GM21786 (cell line): ENCODE measurements around the gene BOD1L1.

Source experiments
- ATAC-seq: cut with Tn5 transposase; IDR thresholded peaks from one replicate; pipeline ENCODE4 v1.9.1; 2021; ENCODE audit not compliant: unreplicated experiment

Gene BOD1L1

GRCh38 chr4:13626492-13627177 is 890 bp downstream of the BOD1L1 start:
- ATAC-seq = no peak

- no peak for ATAC-seq
These were observed 9.2 kb downstream of the BOD1L1 start for GRCh38 chr4:13618212-13618806.

GRCh38 chr4:13617801-13618200 is 9.7 kb downstream of the BOD1L1 start:
- ATAC-seq = no peak

DNA sequence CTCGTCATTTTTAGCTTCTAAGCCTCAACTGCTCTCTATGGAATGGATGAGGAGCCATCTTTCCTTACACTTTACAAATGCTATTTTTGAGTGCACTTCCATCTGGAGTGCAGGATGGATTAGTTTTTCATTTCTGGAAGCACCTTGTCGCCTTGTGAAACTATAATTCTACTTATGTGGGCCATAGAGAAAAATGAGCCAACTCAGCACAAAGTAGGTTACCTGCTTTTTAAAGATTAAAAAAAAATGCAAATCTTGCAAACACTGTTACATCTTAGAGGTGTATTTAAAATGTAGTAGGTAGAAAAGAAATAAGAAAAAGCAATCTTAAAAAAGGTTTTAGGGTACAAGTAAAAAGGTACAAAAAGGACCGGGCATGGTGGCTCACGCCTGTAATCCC is 10.9 kb downstream of the BOD1L1 start:
- ATAC-seq = no peak

- ATAC-seq = peak; percentile 63
These were observed 12.4 kb downstream of the BOD1L1 start for GRCh38 chr4:13615161-13615560.

- no peak for ATAC-seq
These were observed 15.0 kb downstream of the BOD1L1 start for GRCh38 chr4:13612569-13612968.

GRCh38 chr4:13611283-13611842 is 16.2 kb downstream of the BOD1L1 start:
- ATAC-seq = peak; percentile 96

GRCh38 chr4:13605330-13605729 is 22.2 kb downstream of the BOD1L1 start:
- no peak for ATAC-seq

- no peak for ATAC-seq
These were observed 25.7 kb downstream of the BOD1L1 start for GRCh38 chr4:13601848-13602247.

DNA sequence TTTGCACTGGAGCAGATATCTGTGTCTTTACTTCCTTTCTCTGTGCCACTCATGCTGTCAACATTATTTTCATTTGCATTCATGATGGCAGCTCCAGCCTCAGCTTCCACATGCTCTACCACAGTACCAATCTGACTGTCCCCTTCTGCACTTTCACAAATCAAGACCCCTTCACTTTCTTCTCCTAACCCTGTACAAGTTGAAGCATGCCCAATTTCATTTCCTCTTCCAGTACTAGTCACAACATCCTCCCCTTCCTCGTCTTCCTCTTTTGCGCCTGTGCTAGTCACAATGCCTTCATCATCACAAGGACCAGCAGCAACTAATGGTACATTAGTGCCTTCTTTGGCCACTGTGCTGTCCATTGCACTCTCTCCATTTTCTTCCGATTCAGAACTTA is 26.5 kb downstream of the BOD1L1 start:
- no peak for ATAC-seq

DNA sequence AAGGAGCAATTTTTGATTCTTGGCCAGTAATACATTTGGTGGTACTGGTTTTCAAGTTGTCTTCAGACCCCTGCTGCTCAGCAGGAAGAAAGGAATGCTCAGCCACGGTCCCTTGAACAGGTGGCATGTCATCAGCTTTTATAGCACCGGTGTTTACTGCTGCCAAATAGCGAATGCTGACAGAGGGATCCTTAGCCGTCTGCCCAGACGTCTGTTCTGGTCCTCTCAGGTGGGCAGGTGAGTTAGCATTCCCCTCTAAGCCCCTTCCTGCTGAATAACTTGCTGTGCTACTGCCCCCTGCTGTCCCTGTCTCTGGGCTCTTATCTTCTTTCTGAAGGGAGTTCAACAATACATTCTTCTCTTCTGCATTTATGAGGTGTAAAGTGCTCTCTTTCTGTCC is 28.4 kb downstream of the BOD1L1 start:
- ATAC-seq = no peak

GRCh38 chr4:13597604-13598003 is 29.9 kb downstream of the BOD1L1 start:
- no peak for ATAC-seq

DNA sequence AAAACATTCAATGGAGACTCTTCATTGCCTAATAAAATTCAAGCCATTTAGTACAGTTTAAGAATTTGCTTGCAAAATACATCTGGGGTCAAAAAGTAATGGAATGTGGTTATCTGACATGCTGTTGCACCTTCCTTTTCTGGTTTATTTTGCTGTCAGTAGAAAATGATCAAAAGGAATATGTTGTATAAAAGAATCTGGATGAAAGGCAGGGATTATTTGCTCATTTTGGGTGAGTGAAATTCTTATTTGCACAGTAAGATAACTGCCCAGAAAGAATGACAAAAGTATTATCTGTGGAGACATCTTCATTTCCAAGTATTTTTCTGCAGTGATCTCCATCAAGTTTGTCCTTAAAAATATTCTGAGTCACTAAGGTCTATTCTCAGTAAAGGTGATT is 30.4 kb downstream of the BOD1L1 start:
- no peak for ATAC-seq

- no peak for ATAC-seq
These were observed 35.3 kb downstream of the BOD1L1 start for GRCh38 chr4:13592220-13592619.

DNA sequence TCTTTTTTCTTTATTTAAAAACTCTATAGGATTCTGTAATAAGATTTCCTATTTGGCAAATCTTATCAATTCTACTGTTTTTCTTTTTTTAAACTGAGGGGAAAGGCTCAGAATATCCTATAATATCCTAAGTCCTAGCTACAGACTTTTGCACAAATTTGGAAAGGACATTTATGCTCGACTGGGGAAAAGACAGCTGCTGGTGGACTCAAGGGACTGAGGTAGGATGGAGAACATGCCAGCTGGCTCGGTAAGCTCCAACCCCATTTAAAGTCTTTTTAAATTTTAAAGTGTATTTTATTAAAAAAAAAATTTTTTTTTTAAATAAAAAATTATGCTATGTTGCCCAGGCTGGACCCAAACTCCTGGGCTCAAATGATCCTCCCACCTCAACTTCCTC is 36.8 kb downstream of the BOD1L1 start:
- ATAC-seq = no peak

GRCh38 chr4:13588954-13589353 is 38.6 kb downstream of the BOD1L1 start:
- no peak for ATAC-seq

GRCh38 chr4:13584481-13584880 is 43.0 kb downstream of the BOD1L1 start:
- no peak for ATAC-seq

DNA sequence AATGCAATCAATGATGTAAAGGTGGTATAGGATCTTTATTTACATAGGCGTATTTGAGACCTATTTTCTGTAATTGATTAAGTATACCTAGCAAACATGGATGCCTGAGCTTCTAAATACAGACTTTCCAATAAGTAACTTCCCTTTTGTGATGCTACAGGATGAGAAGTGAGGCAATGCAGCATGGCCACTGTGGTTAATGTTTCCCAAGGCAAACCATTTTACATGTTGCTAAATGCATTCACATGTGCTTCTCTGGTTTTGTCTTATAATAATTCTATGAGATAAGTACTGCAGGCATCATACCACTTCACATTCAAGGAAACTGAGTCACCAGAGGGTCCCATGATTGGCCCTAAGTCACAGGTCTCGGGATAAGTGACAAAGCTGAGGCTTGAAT is 47.5 kb downstream of the BOD1L1 start:
- ATAC-seq = no peak

- ATAC-seq = no peak
These were observed 49.9 kb downstream of the BOD1L1 start for GRCh38 chr4:13577660-13578059.

DNA sequence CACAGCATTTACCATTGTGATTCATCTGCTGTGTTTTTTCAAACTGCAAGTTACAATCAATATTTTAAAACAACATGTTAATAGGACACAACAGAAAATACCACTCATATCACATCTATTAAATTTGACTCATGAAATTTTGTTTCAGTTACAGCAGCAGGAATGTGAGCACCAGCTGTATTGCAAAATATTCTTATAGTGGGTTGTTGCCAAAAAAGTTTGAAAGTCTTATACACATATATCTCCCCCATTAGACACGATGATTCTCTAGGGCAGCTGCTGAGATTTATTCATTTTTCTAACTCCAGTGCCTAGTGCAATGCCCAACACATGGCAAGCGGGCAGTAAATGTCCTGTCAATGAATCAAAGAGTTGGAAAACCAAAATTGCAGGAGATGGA is 56.6 kb downstream of the BOD1L1 start:
- ATAC-seq = no peak

DNA sequence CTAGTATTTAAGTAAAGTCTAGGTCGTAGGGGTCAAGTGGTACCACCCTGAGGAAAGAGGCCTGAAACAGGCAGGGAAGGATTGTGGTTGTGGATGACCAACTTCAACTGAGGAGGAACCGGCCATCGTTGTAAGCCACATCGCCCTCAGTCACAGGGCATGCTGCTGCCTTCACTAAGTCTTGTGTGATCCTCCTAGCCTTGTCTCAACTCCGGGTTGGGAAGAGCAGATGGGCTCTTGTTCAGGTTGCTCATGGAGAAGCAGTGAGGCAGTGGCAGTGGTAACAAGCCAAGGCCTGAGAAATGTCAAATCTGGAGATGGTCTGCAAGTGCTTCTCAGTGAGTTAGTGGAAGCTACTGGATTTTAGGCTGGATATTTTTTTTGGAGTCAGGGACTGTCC is 60.4 kb downstream of the BOD1L1 start:
- ATAC-seq = no peak

GRCh38 chr4:13562876-13563275 is 64.6 kb downstream of the BOD1L1 start:
- ATAC-seq = no peak

DNA sequence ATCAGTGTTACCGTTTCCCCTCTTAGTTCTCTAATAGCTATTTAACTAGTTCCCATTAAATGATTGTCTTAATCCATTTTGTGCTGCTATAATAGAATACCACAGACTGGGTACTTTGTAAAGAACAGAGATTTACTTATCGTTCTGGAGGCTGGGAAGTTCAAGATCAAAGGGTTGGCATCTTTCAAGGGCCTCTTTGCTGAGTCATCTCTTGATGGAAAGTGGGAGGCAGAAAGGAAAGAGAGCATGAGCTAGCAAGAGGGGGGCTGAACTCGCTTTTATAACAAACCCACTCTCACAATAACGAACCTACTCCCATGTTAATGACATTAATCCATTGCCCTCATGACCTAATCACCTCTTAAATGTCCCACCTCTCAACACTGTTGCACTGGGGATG is 65.9 kb downstream of the BOD1L1 start:
- ATAC-seq = no peak
